ENCODE results near the gene SACM1L. TPM values are rescaled to one million over a fixed set of nuclear protein-coding genes. Genes with fewer than 3 reads are reported as not detected.

Gene SACM1L
- total and polyA plus RNA-seq, 2 of the 8 experiments (the other 6 are each of a cell fraction or from before 2014, with no cell fraction given): 20.1 to 61.0 TPM

DNA sequence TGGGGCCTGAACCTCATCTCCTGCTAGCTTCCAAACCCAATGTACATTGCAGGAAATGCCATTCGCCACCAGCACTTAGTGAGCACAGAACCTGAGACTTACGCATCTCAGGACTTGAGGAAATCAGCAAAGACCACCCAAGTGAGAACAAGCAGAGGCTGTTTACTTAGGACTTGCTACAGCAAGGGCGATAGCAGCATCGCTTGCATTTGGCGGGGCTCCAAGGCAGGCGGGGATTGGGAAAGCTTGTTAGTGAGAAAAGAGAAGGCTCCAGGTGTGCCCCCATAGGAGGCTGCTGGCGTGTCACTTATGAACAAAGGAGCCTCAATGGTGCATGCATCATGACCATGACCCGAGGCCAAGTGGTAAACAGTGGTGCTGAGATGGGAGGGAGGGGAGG, 87.4 kb downstream of the SACM1L start (continued):
- no peak for TF ChIP-seq SIN3A (conservative IDR thresholded peaks at IDR 0.05 in 1 of 2, IDR thresholded peaks at IDR 0.05 in 1 of 2; ENCODE audit: low read depth in 1 of 2, low read length in 2 of 2)

All from H1 (cell line).